ENCODE results near the gene CAPN10.

Gene CAPN10

GRCh38 chr2:240642061-240642805 is 55.7 kb downstream of the CAPN10 start:
- TF ChIP-seq CTCF (IDR thresholded peaks at IDR 0.05; ENCODE audit: low read depth, low read length), result no peak
- no peak overlapping the region for H3K4me3 ChIP-seq (ENCODE audit: low read depth, low read length)

- no peak for TF ChIP-seq CTCF (IDR thresholded peaks at IDR 0.05; ENCODE audit: low read depth, low read length)
- H3K4me3 ChIP-seq (ENCODE audit: low read depth, low read length), result no peak overlapping the region
Observed at GRCh38 chr2:240642806-240643092, 56.2 kb downstream of the CAPN10 start.

GRCh38 chr2:240643093-240643810 is 56.7 kb downstream of the CAPN10 start:
- no peak overlapping the region for H3K4me3 ChIP-seq (ENCODE audit: low read depth, low read length)
- TF ChIP-seq CTCF (IDR thresholded peaks at IDR 0.05; ENCODE audit: low read depth, low read length), result no peak

GRCh38 chr2:240643811-240644150 is 57.2 kb downstream of the CAPN10 start:
- no peak overlapping the region for H3K4me3 ChIP-seq (ENCODE audit: low read depth, low read length)
- no peak for TF ChIP-seq CTCF (IDR thresholded peaks at IDR 0.05; ENCODE audit: low read depth, low read length)

- no peak for TF ChIP-seq CTCF (IDR thresholded peaks at IDR 0.05; ENCODE audit: low read depth, low read length)
- no peak overlapping the region for H3K4me3 ChIP-seq (ENCODE audit: low read depth, low read length)
Observed at GRCh38 chr2:240644171-240644651, 57.7 kb downstream of the CAPN10 start.

- no peak overlapping the region for H3K4me3 ChIP-seq (ENCODE audit: low read depth, low read length)
- TF ChIP-seq CTCF (IDR thresholded peaks at IDR 0.05; ENCODE audit: low read depth, low read length), result no peak
Observed at GRCh38 chr2:240644859-240645301, 58.3 kb downstream of the CAPN10 start.

GRCh38 chr2:240645346-240645745 is 58.8 kb downstream of the CAPN10 start:
- H3K4me3 ChIP-seq (ENCODE audit: low read depth, low read length), result no peak overlapping the region
- TF ChIP-seq CTCF (IDR thresholded peaks at IDR 0.05; ENCODE audit: low read depth, low read length), result no peak

Data from WI38 (cell line).